Fibroblast of pulmonary artery (primary cell): ENCODE data around the gene PRKAG2.

Experiments
- DNase-seq: peaks from one replicate; pipeline ENCODE4 v3.0.0-alpha.2; 2010; ENCODE audit warnings: low read depth
- H3K4me3 ChIP-seq: replicated peaks from 2 replicates; pipeline ENCODE4 v1.5.1; 2011; ENCODE audit warnings: low read depth, mild to moderate bottlenecking, control low read depth, low read length, moderate library complexity
- CTCF ChIP-seq: IDR thresholded peaks from 2 replicates; pipeline ENCODE4 v1.5.1; 2011; ENCODE audit warnings: mild to moderate bottlenecking, control low read depth, low read length, inconsistent platforms; ENCODE audit errors: missing control alignments

Gene PRKAG2

GRCh38 chr7:151885202-151885580 is 8.3 kb upstream of the PRKAG2 start:
- no peak for DNase-seq
- TF ChIP-seq CTCF: no peak
- H3K4me3 ChIP-seq: no peak overlapping the region

- no peak for TF ChIP-seq CTCF
- no peak overlapping the region for H3K4me3 ChIP-seq
- no peak for DNase-seq
These were observed 7.6 kb upstream of the PRKAG2 start for GRCh38 chr7:151884312-151885201.

GRCh38 chr7:151883857-151884256 is 6.9 kb upstream of the PRKAG2 start:
- no peak for DNase-seq
- no peak for TF ChIP-seq CTCF
- no peak overlapping the region for H3K4me3 ChIP-seq

GRCh38 chr7:151882734-151883133 is 5.8 kb upstream of the PRKAG2 start:
- DNase-seq: no peak
- TF ChIP-seq CTCF: no peak
- no peak overlapping the region for H3K4me3 ChIP-seq

- H3K4me3 ChIP-seq: no peak overlapping the region
- DNase-seq: no peak
- TF ChIP-seq CTCF: no peak
These were observed 3.8 kb upstream of the PRKAG2 start for GRCh38 chr7:151880688-151881087.

GRCh38 chr7:151877911-151878835 is 1.3 kb upstream of the PRKAG2 start:
- no peak for DNase-seq
- TF ChIP-seq CTCF: no peak
- no peak overlapping the region for H3K4me3 ChIP-seq
